GM13977 (cell line): ENCODE data around the gene ACACA.

ENCODE experiments used
- DNase-seq: peaks from one replicate; pipeline ENCODE4 v3.0.0; 2012; ENCODE audit warnings: low spot score
- in situ Hi-C: fragments of 300-500 bp; cut with MboI; formaldehyde crosslinking; loops from one replicate; pipeline ENCODE4 v1.12.0; 2022; ENCODE audit warnings: low sequenced_read_pairs, low pct_unique_long_range_greater_than_20kb, mixed read lengths, inconsistent platforms; ENCODE audit not compliant: unreplicated experiment
- TF ChIP-seq, protein P1 (sequence below): IDR thresholded peaks from 2 replicates; pipeline ENCODE4 v1.5.1; 2012; ENCODE audit warnings: mild to moderate bottlenecking, control low read depth; ENCODE audit not compliant: insufficient read depth; ENCODE audit errors: extremely low read depth, missing control alignments

Gene ACACA

DNA sequence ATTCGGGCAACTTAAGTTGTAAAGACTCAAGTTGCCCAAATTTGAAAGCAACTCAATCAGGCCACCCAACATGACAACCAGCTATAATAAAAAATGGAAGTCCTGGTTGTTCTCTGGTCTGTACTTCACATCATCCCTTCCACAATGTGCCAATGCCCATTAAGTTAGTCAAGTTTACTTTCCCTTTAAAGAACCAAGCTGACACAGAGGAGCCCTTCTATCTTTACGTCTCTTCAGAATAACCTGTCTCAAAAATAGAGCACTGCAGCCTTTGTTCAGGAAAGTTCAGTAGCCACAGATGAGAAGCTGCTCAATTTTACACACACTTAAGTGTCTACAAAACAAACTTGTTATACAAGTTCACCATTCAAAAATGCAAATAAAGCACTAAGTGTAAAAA is 106.0 kb downstream of the ACACA start:
- TF ChIP-seq, protein P1, sequence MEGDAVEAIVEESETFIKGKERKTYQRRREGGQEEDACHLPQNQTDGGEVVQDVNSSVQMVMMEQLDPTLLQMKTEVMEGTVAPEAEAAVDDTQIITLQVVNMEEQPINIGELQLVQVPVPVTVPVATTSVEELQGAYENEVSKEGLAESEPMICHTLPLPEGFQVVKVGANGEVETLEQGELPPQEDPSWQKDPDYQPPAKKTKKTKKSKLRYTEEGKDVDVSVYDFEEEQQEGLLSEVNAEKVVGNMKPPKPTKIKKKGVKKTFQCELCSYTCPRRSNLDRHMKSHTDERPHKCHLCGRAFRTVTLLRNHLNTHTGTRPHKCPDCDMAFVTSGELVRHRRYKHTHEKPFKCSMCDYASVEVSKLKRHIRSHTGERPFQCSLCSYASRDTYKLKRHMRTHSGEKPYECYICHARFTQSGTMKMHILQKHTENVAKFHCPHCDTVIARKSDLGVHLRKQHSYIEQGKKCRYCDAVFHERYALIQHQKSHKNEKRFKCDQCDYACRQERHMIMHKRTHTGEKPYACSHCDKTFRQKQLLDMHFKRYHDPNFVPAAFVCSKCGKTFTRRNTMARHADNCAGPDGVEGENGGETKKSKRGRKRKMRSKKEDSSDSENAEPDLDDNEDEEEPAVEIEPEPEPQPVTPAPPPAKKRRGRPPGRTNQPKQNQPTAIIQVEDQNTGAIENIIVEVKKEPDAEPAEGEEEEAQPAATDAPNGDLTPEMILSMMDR: no peak
- DNase-seq: no peak
- in situ Hi-C loops: no loop called here

DNA sequence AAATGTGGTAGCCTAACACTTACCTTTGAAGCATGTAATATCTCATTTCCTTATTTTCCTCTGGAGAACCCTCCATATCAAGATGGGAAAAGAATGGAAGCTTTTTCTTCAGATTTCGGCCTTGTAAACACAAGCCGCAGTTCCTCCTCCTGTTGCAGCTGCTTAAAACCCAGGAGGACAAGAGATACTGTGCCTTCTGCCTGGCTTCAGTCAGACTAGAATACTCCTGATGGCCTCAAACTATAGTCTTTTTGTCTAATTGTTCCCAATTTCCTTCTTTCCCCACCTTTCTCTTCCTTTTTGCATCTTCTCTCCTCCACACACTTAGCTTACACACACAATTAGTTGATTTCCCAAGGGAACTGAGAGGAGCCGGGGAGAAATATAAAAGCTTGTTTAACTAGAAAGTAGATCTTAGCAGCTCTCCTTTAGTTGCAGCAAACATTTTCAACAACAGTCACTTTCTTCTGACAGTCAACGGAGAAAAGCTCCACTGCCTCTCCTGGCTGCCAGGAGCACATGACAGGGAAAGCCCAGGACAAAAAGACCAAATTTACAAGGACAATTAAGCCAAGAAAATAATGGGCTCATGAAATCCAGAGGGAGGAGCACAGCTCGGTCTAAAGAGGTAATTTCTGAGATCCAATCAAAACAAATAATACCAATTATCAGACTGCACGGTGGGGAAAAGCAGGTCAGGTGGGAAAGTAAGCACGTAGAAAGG is 107.2 kb downstream of the ACACA start:
- in situ Hi-C loops: no loop called here
- TF ChIP-seq, protein P1: no peak

DNA sequence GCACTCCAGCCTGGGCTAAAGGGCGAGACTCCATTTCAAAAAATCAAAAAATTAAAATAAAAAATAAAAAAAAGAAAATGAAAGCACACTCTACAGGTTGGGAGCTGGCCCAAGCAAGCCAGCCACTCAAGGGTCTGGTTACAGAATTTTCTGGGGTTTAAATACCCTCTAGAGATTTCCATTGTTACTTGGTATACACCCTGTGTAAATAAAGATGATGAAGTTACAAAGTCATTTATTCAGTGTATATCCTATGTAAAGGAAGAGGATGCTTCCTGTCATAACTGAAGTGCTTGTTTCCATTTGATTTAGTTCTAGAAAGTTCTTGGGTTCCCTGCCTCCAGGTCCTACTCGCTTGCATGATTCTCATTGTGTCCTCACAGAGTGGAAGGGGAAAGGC is 110.7 kb downstream of the ACACA start:
- TF ChIP-seq, protein P1: no peak
- in situ Hi-C loops: no loop called here
- no peak for DNase-seq

More for the DNA sequence above, 107.2 kb downstream of the ACACA start:
- no peak for DNase-seq

DNA sequence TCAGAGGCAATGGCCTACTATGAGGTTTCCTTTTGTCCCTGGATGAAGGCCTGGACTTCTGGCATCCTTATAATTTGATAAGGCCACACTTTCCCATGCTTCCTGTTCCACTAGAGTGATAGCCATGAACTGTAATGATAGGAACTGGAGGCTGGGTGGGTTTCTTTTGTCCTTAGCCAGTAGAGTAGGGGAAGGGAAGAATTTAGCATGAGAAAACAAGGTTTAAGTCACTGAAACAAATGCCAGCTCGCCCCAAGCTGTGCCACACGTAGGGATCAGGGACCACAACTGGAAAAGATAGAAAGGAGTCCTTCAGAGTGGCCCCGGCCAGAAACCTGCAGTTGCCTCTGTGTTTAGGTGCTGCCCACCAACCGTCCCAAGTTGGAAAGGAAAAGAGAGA is 111.7 kb downstream of the ACACA start:
- no peak for DNase-seq
- TF ChIP-seq, protein P1: no peak
- in situ Hi-C loops: no loop called here

DNA sequence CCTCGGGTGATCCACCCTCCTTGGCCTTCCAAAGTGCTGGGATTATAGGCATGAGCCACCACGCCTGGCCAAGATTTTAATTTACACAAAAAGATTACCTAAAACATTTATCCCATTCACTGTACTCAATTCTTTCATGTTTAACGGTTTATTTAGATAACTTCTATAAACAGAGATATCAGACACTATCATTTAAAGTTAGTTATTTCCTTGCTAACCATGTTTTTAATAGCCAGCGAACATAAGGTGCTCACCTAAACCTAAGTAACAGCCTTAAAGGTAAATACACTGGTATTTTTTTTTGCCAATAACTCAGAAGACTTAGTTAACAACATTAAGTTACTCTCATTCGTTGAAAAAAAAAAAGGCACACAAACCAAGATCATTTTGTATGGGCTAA is 112.9 kb downstream of the ACACA start:
- no peak for DNase-seq
- in situ Hi-C loops: no loop called here

DNA sequence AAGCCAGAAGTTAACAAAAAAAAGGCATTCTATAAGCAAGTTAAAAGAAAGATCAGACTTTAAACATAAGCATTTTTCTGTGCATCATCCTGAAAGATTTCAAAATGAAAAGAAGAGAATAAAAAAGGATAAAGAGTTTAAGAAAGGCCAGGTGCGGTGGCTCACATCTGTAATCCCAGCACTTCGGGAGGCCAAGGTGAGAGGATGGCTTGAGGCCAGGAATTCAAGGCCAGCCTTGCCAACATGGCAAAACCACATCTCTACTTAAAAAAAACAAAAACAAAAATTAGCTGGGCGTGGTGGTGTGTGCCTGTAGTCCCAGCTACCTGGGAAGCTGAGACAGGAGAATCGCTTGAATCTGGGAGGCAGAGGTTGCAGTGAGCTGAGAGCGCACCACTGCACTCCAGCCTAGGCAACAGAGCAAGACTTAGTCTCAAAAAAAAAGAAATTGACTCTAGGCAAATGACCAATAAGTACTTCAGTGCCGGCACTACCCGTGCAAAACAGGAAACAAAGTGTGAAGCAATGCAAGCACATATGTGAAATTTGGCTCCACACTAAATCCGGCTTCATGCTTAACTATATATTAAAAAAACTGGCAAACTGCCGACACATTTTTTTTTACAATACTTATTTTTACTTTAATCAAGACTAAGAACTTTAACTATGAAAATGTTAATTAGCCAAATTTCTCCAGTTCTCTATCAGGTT is 114.1 kb downstream of the ACACA start:
- TF ChIP-seq, protein P1: no peak

More for the DNA sequence above, 112.9 kb downstream of the ACACA start:
- TF ChIP-seq, protein P1: no peak

More for the DNA sequence above, 114.1 kb downstream of the ACACA start:
- no peak for DNase-seq
- in situ Hi-C loops: no loop called here
